Measurements from ENCODE around the gene CDKAL1.

DNA sequence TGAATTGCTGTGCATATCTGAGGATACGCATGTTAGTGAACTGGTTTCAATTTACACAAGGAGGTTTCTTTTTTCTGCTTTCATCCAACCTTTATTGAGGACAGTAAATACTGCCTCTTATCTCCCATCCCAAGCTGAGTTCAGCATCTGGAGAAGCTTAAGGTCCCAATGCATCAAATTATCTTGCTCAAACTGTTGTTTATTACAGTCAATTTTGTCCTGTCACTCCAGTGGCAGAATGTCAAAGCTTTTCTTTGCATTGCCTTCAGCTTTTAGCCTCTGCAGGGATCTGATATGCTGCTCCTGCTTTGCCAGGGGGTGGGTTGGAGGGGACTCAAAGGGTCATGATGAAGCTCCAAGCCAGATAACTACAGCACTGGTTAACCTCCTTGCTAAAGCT, 623.9 kb downstream of the CDKAL1 start:
- TF ChIP-seq, protein P1, sequence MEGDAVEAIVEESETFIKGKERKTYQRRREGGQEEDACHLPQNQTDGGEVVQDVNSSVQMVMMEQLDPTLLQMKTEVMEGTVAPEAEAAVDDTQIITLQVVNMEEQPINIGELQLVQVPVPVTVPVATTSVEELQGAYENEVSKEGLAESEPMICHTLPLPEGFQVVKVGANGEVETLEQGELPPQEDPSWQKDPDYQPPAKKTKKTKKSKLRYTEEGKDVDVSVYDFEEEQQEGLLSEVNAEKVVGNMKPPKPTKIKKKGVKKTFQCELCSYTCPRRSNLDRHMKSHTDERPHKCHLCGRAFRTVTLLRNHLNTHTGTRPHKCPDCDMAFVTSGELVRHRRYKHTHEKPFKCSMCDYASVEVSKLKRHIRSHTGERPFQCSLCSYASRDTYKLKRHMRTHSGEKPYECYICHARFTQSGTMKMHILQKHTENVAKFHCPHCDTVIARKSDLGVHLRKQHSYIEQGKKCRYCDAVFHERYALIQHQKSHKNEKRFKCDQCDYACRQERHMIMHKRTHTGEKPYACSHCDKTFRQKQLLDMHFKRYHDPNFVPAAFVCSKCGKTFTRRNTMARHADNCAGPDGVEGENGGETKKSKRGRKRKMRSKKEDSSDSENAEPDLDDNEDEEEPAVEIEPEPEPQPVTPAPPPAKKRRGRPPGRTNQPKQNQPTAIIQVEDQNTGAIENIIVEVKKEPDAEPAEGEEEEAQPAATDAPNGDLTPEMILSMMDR (IDR thresholded peaks at IDR 0.05; ENCODE audit: extremely low read depth in 1 of 2, insufficient read depth in 1 of 2, low read depth in 1 of 2, low read length in 2 of 2) = no peak
- no peak for TF ChIP-seq MYC (IDR thresholded peaks at IDR 0.05; ENCODE audit: low read depth, low read length)
